GM19035 (cell line): ENCODE data around the gene ERO1B.
"Not testable (repeated sequence)": the region's sequence is repeated elsewhere in the genome, so short reads cannot be mapped to it uniquely, and the experiment has no call there.

Experiments
- ATAC-seq: cut with Tn5 transposase; IDR thresholded peaks from one replicate; pipeline ENCODE4 v1.9.1; 2021; ENCODE audit not compliant: unreplicated experiment

The ERO1B gene

GRCh38 chr1:236193184-236193583, 88.6 kb downstream of the ERO1B start:
- ATAC-seq = no peak

GRCh38 chr1:236188084-236188483, 93.7 kb downstream of the ERO1B start:
- ATAC-seq = not testable (repeated sequence)

- not testable (repeated sequence) for ATAC-seq
Measured at GRCh38 chr1:236186471-236186870, 95.3 kb downstream of the ERO1B start.

- no peak for ATAC-seq
Measured at GRCh38 chr1:236185687-236186086, 96.1 kb downstream of the ERO1B start.

- no peak for ATAC-seq
Measured at GRCh38 chr1:236181059-236181458, 100.7 kb downstream of the ERO1B start.

GRCh38 chr1:236179634-236180033, 102.1 kb downstream of the ERO1B start:
- no peak for ATAC-seq

- ATAC-seq = no peak
Measured at GRCh38 chr1:236176337-236177336, 105.1 kb downstream of the ERO1B start.

- peak; percentile 86 for ATAC-seq
Measured at GRCh38 chr1:236175642-236176336, 106.0 kb downstream of the ERO1B start.

GRCh38 chr1:236173174-236173767, 108.5 kb downstream of the ERO1B start:
- no peak for ATAC-seq

GRCh38 chr1:236172041-236172579, 109.6 kb downstream of the ERO1B start:
- ATAC-seq = no peak

- peak; percentile 70 for ATAC-seq
Measured at GRCh38 chr1:236168716-236169429, 112.9 kb downstream of the ERO1B start.

- ATAC-seq = no peak
Measured at GRCh38 chr1:236167578-236167977, 114.2 kb downstream of the ERO1B start.

- no peak for ATAC-seq
Measured at GRCh38 chr1:236167154-236167553, 114.6 kb downstream of the ERO1B start.

- ATAC-seq = no peak
Measured at GRCh38 chr1:236166041-236166440, 115.7 kb downstream of the ERO1B start.
